ENCODE data around the gene POU5F1. TPM values are rescaled to one million over a fixed set of nuclear protein-coding genes. Genes with fewer than 3 reads are reported as not detected.

POU5F1 gene
- total RNA-seq, 6 donors from 2014 or later = 4.1 to 13.6 (median 5.7) TPM

DNA sequence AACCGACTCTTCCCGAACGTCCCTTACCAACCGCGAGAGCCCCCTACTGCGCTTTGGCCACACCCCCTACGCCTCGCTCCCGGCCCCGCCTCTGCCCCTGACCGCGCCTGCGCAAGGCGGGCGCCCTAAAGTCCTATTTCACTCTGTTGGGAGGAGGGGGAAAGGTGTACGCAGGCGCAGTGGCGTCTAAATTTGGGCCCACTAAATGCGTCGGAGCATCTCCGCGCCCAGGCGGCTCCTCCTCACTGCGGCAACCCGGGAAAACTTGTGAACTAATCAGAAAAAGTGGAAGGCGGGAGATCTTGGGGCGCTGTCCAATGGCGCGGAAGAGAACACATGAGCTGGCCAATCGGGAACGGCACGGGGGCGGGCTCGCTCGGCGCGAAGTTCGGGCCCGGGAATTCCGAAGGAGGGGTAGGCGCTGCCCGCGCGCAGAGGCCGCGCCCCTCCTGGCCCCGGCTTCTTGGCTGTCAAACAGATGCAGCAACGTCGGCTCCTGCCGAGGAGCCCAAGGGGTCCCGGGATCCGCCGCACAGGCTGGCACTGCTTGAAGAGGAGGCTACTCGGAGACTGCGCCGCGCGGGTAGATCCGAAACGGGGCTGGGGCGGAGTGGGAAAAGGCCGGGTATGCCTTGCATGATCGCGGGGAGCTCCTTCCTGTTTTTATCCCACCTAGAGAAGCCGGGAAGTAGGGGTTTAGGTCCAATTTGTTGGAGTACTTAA, 12.2 kb downstream of the POU5F1 start, which contains the start of gene TCF19:
Gene TCF19 (plus strand): TSS at position 450 of the 723 bp plus-strand sequence. CDS start 881 bp downstream, outside the sequence.
- H3K9me3 ChIP-seq = no peaks in the 10 kb centered on the region
- H3K4me3 ChIP-seq = peak within 1 kb of the TSS; percentile 61 to 90 (median 67)
- ATAC-seq (ENCODE audit: low FRiP score in 2 of 2) = peak; percentile 97 to 98
- peak within 1 kb of the TSS; percentile 57 to 90 (median 81) for H3K27ac ChIP-seq
- H3K4me1 ChIP-seq = peaks cover 15 to 23% (median 17%) of the 10 kb centered on the region in 4 donors
- peak; percentile 98 to 99 for DNase-seq
- peak in 1 of 4 donors; percentile 36 for TF ChIP-seq POLR2A (IDR thresholded peaks at IDR 0.05)
- peak in 1 of 2 donors; percentile 64 for TF ChIP-seq POLR2AphosphoS5 (IDR thresholded peaks at IDR 0.05)
- no peak for TF ChIP-seq CTCF (IDR thresholded peaks at IDR 0.05)
- no peak for TF ChIP-seq EP300 (IDR thresholded peaks at IDR 0.05)
- no peaks in the 10 kb centered on the region for H3K27me3 ChIP-seq
- WGBS, 2 donors = 0% methylated on average over 51 to 54 of the region's 65 CpGs
- H3K36me3 ChIP-seq = peaks cover 0 to 28% (median 4%) of the 10 kb centered on the region in 4 donors

GRCh38 chr6:31157513-31158139, 12.9 kb downstream of the POU5F1 start, which contains the start of gene CCHCR1:
Gene CCHCR1 (minus strand): TSS chr6:31157802. CDS start chr6:31157600, 202 bp downstream.
- peaks cover 15 to 23% (median 17%) of the 10 kb centered on the region in 4 donors for H3K4me1 ChIP-seq
- TF ChIP-seq POLR2AphosphoS5 (IDR thresholded peaks at IDR 0.05) (no peak), CTCF (IDR thresholded peaks at IDR 0.05) (no peak), POLR2A (IDR thresholded peaks at IDR 0.05) (no peak), EP300 (IDR thresholded peaks at IDR 0.05) (no peak)
- 9 to 10% methylated on average over 14 of the region's 14 CpGs for WGBS, 2 donors

GRCh38 chr6:31156641-31157040, 13.8 kb downstream of the POU5F1 start:
- WGBS, 2 donors = 94% methylated on average over 7 of the region's 7 CpGs

More at GRCh38 chr6:31157513-31158139, 12.9 kb downstream of the POU5F1 start, which contains the start of gene CCHCR1:
- ATAC-seq (ENCODE audit: low FRiP score in 2 of 2) (peak in 1 of 2 donors; percentile 32), DNase-seq (no peak)
- Histone ChIP-seq H3K36me3 (peaks cover 0 to 26% (median 4%) of the 10 kb centered on the region in 4 donors), H3K27me3 (no peaks in the 10 kb centered on the region), H3K9me3 (no peaks in the 10 kb centered on the region), H3K27ac (peak within 1 kb of the TSS; percentile 57 to 90 (median 81)), H3K4me3 (peak within 1 kb of the TSS; percentile 61 to 90 (median 67))

DNA sequence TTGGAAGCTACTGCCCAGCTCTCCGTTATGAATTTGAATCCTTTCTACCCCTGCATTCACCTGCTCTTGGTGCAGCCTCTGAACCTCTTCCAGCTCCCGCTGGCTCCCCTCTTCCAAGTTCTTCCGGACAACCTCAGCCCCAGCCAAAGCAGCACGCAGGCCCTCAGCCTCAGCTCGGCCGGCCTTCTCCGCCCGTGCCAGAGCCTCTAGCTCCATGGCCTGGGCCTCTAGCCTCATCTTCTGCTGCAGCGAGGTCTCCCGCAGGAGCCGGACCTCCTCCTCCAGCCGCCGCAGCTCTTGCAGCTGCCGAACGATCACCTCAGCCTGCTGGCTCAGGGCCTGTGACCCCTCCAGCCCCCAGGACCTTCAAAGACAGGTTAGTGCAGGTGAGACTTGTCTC, 16.0 kb downstream of the POU5F1 start:
- TF ChIP-seq POLR2AphosphoS5 (IDR thresholded peaks at IDR 0.05) = no peak
- ATAC-seq (ENCODE audit: low FRiP score in 2 of 2) (no peak), DNase-seq (no peak)
- Histone ChIP-seq H3K27me3 (no peaks in the 10 kb centered on the region), H3K36me3 (peaks cover 0 to 36% (median 10%) of the 10 kb centered on the region in 4 donors), H3K9me3 (no peaks in the 10 kb centered on the region), H3K4me1 (peaks cover 13 to 16% (median 14%) of the 10 kb centered on the region in 4 donors), H3K27ac (no peak overlapping the region), H3K4me3 (no peak overlapping the region)
- 96 to 97% methylated on average over 15 of the region's 15 CpGs for WGBS, 2 donors

More at GRCh38 chr6:31156641-31157040, 13.8 kb downstream of the POU5F1 start:
- Histone ChIP-seq H3K9me3 (no peaks in the 10 kb centered on the region), H3K27me3 (no peaks in the 10 kb centered on the region), H3K36me3 (peaks cover 0 to 21% (median 4%) of the 10 kb centered on the region in 4 donors), H3K4me1 (peaks cover 15 to 23% (median 17%) of the 10 kb centered on the region in 4 donors), H3K27ac (no peak overlapping the region), H3K4me3 (no peak overlapping the region)
- DNase-seq (no peak), ATAC-seq (ENCODE audit: low FRiP score in 2 of 2) (no peak)
- no peak for TF ChIP-seq POLR2A (IDR thresholded peaks at IDR 0.05)
- no peak for TF ChIP-seq POLR2AphosphoS5 (IDR thresholded peaks at IDR 0.05)
- TF ChIP-seq CTCF (IDR thresholded peaks at IDR 0.05) = no peak
- no peak for TF ChIP-seq EP300 (IDR thresholded peaks at IDR 0.05)

DNA sequence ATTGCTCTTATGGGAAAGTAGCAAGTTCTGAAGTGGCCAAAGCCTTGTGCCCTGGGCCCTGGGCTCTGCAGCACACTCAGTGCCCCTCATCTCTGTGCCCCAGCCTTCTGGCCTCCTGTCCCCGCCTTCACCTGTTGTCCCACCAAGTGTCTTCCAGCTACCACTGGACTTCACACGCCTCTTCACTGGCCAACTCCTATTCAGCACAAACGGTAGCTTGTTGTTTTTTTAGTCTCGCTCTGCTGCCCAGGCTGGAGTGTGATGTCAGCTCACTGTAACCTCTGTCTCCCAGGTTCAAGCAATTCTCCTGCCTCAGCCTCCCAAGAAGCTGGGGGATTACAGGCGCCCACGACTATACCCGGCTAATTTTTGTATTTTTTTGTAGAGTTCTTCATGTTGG, 17.7 kb downstream of the POU5F1 start:
- H3K4me1 ChIP-seq = peaks cover 5 to 7% (median 6%) of the 10 kb centered on the region in 4 donors
- 95 to 98% methylated on average over 7 of the region's 7 CpGs for WGBS, 2 donors
- no peak overlapping the region for H3K4me3 ChIP-seq
- peaks cover 0 to 38% (median 10%) of the 10 kb centered on the region in 4 donors for H3K36me3 ChIP-seq
- DNase-seq (no peak), ATAC-seq (ENCODE audit: low FRiP score in 2 of 2) (no peak)
- no peaks in the 10 kb centered on the region for H3K27me3 ChIP-seq
- no peaks in the 10 kb centered on the region for H3K9me3 ChIP-seq
- no peak overlapping the region for H3K27ac ChIP-seq
- TF ChIP-seq POLR2A (IDR thresholded peaks at IDR 0.05) (no peak), POLR2AphosphoS5 (IDR thresholded peaks at IDR 0.05) (no peak), CTCF (IDR thresholded peaks at IDR 0.05) (no peak), EP300 (IDR thresholded peaks at IDR 0.05) (no peak)
